Activated CD8-positive, alpha-beta memory T cell treated with anti-CD3 and anti-CD28 coated beads for 4 hours (primary cell): ENCODE results near the gene CDC14B.

ENCODE experiments used
- DNase-seq, 2 donors: peaks; one replicate each; pipeline ENCODE4 v3.0.0-alpha.2; 2020; ENCODE audit warnings: low read depth in 2 of 2

CDC14B gene

GRCh38 chr9:96502539-96503373 is 116.9 kb downstream of the CDC14B start:
- DNase-seq = no peak

- DNase-seq = no peak
Measured at GRCh38 chr9:96501633-96502538, 117.8 kb downstream of the CDC14B start.

- DNase-seq = no peak
Measured at GRCh38 chr9:96500696-96501632, 118.7 kb downstream of the CDC14B start.

- DNase-seq = no peak
Measured at GRCh38 chr9:96499257-96499656, 120.4 kb downstream of the CDC14B start.

GRCh38 chr9:96498796-96499195 is 120.8 kb downstream of the CDC14B start:
- DNase-seq = no peak

- DNase-seq = no peak
Measured at GRCh38 chr9:96497117-96497399, 122.6 kb downstream of the CDC14B start.

- DNase-seq = no peak
Measured at GRCh38 chr9:96496368-96497116, 123.1 kb downstream of the CDC14B start.

GRCh38 chr9:96495341-96495740 is 124.3 kb downstream of the CDC14B start:
- no peak for DNase-seq

- DNase-seq = no peak
Measured at GRCh38 chr9:96494215-96494800, 125.3 kb downstream of the CDC14B start.

GRCh38 chr9:96493757-96494156 is 125.9 kb downstream of the CDC14B start:
- DNase-seq = no peak

- DNase-seq = no peak
Measured at GRCh38 chr9:96492993-96493531, 126.6 kb downstream of the CDC14B start.

GRCh38 chr9:96491880-96492525 is 127.6 kb downstream of the CDC14B start:
- no peak for DNase-seq

- DNase-seq = no peak
Measured at GRCh38 chr9:96491079-96491879, 128.4 kb downstream of the CDC14B start.

- no peak for DNase-seq
Measured at GRCh38 chr9:96490534-96491078, 129.0 kb downstream of the CDC14B start.

- no peak for DNase-seq
Measured at GRCh38 chr9:96489482-96489979, 130.1 kb downstream of the CDC14B start.

- no peak for DNase-seq
Measured at GRCh38 chr9:96487949-96488348, 131.7 kb downstream of the CDC14B start.

GRCh38 chr9:96487029-96487396 is 132.6 kb downstream of the CDC14B start:
- no peak for DNase-seq

- DNase-seq = no peak
Measured at GRCh38 chr9:96486386-96487028, 133.1 kb downstream of the CDC14B start.
